CD4-positive, alpha-beta T cell treated with Interleukin-6 for 4 hours (primary cell): ENCODE results near the gene CDH4.

ENCODE experiments used
- DNase-seq: peaks from one replicate; pipeline ENCODE4 v3.0.0-alpha.2; 2020; ENCODE audit warnings: mixed read lengths

The CDH4 gene

DNA sequence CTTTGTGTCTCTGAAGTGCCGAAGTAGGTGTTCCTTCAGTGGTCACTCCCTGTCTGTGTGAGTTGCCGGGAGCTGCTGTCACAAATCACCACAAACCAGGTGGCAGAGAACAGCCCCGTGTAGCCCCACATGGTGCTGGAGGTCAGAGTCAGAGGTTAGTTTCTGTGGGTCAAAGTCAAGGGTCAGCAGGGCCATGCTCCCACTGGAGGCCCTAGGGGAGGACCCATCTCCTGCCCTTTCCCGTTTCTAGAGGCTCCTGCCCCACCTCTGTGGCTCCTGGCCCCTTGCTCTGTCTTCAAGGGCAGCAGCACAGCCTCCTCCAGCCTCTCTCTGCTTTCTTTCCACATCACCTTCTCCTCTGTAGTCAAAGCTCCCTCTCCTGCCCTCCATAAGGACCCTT is 549.4 kb downstream of the CDH4 start:
- DNase-seq, result no peak

DNA sequence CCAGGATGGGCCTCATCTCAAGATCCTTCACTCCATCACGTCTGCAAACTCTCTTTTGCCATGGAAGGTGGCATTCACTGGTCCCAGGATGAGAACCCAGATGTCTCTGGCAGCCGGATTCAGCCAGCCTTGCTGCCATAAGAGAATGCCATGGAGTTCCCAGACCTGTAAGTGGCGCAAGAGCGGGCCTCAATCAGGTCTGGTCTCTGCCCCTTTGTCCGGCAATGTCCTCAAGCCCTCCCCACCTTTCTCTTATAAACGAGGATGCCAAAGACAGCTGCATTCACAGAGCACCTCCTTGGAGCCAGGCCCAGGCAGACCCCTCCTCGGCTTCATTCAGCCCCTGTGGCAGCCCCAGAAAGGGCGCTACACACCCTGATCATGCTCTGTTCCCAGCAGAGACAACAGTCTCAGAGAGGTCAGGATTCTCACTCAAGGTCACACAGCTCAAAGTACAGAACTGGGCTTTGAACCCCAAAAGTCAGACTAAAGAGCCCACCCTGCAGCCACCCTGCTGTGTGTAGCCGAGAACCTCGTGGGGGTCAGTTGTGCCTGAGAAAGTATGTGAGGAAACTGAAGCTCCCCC is 549.9 kb downstream of the CDH4 start:
- DNase-seq, result no peak

DNA sequence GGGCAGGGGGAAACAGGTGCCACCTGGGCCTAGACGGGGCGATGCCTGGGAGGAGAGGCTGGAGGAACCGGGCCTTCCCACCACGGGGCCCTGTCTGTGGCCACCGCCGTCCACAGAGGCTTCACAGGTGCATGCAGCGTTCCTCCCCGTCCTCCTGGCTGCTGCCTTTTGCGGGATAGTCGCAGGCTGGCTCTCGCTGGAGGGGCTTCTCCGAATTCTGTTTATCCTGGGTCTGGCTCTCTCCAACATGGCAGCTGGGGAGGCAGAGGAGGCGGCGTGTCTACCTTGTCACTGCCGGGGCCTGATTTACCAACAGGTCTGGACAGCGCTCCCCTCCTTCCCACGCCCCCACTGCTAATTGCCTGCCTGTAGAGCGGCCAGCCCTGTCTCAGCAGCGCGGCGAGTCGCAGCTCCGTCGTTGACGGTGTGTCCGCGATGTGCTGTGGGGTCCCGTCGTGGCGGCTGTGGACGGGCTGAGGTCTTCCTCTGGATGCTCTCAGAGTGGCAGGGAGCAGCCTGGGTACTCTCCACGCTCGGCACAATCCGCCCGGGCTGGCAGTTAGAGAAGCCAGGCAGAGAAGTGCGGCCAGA is 550.8 kb downstream of the CDH4 start:
- no peak for DNase-seq

DNA sequence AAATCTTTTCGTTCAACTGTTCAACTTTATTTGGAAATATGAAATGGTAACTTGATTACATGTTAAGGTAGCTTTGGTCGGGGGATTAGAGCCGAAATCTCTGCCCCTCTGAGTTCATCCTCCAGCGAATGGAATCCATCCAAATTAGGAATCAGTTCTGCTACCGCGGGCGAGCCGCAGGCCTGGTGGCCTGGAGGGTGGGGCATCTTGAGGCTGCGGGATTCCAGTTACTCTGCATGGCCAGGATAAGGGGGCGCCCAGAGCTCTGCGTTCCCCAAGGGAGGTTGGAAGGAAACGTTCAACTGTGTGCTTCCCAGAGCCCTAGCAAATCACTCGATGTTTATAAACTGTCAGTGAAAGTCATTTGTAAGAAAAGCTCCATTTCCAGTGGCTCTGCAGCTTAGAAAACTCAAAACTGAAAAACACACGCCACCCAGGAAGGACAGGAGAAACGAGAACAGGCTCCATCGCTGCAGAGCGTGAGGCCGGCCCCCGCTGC is 551.4 kb downstream of the CDH4 start:
- no peak for DNase-seq

- DNase-seq, result no peak
Measured at GRCh38 chr20:61803915-61804751, 552.1 kb downstream of the CDH4 start.

DNA sequence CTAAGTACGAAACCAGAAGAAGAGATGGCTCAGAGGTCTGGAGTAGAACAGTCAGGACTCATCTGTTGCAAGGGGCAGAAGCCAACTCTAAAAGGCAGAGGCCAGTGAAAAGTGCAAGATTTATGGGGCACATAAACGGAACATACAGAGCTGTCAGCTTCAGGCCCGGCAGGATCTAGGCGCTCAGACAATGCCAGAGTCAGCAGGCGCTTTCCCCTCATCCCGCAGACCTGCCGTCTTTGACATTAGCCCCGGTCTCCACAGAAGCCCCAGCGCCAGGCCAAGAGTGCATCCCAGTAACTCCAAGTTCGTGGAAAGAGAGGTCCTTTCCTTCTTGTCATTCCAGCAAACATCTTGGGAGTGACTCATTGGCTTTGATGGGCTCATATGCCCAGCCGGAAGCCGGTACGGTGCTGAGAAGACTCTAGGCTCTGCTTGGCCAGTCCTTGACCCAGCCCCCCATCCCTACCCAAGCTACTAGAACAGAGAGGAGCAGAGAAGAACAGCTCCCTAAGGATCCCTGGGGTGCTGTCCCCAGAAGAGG is 552.8 kb downstream of the CDH4 start:
- DNase-seq, result no peak

DNA sequence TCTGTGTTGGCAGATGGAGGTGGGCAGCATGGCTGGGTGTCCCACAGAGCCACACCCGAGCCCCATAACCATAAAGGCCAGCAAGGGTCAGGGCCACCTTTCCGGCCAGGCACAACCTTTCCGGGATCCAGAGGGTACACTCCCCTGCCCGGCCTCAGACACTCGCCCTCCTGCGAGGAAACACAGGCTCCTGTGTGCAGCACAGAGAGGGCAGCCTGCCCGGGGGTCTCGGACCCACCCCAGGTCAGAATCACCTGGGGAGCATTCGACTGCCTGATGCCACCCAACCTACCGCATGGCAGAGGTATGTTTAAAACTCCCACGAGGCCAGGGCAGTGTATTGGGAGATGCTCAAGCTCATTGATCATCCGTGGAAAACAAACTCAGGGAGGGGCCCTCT is 553.3 kb downstream of the CDH4 start:
- DNase-seq, result no peak

- DNase-seq, result no peak
Measured at GRCh38 chr20:61805781-61806180, 553.7 kb downstream of the CDH4 start.

GRCh38 chr20:61806314-61806713 is 554.3 kb downstream of the CDH4 start:
- DNase-seq, result no peak

DNA sequence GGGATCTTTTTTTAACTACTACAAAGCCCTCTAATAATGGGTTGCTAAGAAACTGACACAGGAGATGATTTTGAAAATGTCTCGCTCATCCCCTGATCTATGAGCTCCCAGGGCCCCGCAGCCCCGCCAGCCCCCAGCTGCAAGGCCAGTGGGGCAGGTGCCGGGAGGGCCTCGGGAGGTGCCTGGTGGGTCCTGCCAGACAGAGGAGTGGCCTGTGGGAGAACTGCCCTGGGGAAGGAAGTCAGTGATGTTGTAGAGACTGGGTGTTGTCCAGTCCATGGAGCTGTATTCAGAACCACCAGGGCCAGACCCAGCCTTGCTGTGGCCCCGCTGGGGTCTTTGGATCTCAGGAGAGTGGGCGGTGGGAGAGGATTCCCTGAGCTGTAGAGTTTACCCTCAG is 554.9 kb downstream of the CDH4 start:
- DNase-seq, result no peak

DNA sequence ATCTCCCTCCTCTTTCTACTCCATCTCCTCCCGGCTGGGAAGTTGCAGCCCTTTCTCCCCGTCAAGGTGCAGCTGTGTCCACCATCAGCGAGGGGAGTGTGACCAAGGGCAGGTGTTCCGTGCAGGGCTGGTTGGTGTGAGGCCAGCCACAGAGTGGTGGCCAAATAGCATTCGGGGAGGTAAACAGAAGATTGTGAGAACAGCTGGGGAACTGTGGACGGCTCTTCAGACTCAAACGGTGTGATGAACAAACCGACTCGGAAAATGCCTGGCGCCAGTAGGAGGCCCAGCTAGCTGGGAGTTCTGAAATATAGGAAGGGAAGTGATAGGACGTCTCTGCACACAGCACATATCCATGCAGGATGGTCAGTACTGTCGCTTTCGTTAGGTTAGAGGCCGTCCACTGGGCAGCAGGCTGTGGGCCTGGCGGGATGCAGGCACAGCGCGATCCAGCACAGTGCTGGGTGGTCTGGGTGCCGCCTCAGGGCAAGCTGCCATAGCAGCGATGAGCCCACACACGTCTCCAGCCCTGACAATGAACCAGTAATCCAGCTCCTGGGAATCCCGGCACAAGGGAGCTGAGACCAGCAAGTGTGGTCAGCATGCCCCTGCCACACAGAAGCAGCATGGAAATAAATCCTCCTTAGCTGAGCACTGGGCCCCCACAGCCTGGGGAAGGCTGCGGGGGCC is 555.6 kb downstream of the CDH4 start:
- DNase-seq, result no peak

DNA sequence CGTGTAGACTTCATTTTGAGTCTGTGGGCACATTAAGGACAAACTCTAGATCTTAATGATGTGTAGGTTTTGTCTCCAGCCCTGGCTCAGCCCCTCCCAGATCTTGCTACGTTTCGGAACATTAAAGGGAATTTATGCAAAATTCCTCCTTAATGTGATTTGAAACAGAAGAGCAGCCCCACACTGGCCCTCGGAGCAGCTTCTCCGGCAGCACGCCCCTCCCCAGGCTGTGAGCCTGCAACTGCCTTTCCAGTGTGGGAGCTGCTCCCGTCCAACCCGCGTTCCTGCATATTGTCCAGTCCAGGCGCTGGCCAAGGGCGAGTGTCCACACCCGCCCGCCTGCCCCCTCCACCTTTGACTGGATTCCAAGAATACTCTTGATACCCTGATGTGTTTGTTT is 556.4 kb downstream of the CDH4 start:
- DNase-seq, result no peak

DNA sequence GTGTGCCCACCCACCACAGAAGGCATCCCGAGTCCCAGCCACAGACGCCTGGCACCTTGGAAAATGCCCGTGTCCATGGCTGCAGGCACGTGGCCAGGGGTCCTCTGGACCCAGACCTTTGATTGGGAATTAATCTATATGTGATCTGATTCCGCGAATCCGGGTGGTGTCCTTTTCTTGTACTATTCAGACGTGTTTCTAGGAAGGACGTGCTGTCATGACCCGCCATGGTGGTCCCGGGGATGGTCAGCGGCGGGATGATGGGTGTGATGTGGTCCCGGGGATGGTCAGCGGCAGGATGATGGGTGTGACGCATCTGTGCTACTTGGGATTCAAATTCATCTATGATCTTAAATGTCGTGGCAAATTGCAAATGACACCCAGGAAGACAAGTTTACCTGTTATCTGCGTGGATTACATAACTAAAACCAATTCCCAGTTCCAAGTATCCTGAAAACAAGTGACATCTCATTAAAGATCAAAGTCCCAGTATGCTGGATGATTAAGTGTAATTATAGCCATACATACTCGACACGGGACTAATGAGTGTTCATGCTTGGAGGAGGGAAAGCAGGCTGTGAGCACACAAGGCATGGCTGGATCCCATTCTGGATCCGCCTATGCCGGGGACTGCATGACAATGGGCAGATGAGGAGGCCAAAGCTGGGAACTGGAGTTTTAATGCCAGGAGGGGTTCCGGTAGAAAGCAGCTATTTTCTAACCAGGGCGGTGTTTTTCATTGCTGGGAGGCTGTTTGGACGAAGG is 557.1 kb downstream of the CDH4 start:
- no peak for DNase-seq

DNA sequence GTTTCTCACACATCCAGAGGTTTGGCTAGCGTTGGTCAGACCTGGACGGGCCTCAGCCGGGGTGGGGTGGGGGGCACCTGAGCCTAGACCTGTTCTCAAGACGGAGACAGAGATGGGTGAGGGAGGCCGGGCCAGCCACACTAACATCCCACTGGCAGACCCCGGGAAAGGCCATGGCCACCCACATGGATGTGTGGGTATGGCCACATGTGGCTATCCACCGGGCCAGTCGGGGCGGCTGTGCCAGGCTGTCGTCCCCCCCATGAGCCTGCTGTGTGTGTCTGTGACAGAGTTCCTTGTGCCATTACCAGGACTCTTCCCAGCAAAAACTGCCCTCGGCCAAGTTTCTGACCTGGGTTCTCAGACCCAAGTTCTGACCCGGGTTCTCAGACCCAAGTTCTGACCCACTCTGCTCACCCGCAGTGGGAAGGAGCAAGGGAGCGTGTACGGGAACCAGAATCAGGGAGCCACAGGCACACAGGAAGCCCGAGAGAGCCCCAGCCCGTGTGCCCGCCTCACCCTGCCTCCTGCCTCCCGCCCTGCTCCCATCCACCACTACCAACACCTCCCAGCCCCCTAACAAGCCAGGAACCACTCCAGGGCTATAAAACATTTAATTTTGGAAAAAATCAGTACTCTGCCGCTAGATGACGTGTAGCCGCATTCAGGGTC is 558.1 kb downstream of the CDH4 start:
- no peak for DNase-seq

- no peak for DNase-seq
Measured at GRCh38 chr20:61810738-61811135, 558.7 kb downstream of the CDH4 start.

DNA sequence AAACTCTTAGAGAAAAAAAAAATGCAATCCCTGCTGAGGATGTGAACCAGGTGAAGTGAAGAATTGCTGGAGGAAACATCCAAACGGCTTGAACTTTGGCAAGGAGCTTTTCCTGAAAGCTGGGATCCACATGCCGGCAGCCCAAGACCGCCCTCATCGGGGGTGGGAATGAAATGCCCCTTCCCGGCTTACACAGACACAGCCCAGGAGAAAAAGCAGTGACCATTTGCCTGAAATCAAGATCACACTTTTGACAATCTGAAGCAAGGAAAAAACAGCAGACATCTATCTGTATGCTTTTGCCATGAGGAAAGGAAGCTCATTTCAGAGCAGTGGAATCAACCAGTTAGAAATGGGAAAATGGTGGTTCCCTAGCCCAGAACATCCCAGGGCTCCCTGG is 559.1 kb downstream of the CDH4 start:
- DNase-seq, result no peak

GRCh38 chr20:61812121-61812844 is 560.2 kb downstream of the CDH4 start:
- no peak for DNase-seq

GRCh38 chr20:61812845-61813485 is 560.9 kb downstream of the CDH4 start:
- no peak for DNase-seq

DNA sequence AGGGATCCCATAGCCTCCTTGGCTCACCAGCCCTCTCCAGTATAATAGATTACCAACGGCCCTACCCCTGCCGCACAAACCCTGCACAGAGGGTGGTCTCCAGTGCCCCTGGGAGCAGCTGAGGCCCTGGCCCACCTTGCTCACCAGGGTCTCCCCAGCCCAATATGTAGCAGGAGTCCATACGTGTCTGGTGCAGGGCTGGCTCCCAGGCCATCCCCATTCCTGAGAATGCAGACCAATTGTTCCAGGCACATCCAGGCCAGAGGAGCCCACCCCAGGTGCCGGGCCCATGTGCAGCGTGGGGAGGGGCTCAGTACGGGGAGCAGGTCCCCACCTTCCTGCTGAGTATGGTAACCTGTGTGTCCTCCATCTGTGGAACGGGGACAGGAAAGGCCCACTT is 561.7 kb downstream of the CDH4 start:
- no peak for DNase-seq

GRCh38 chr20:61814244-61814643 is 562.2 kb downstream of the CDH4 start:
- DNase-seq, result no peak

GRCh38 chr20:61814726-61815125 is 562.7 kb downstream of the CDH4 start:
- DNase-seq, result no peak
